K562 treated with DMSO at 1 percent for 24 hours (cell line): Measurements from ENCODE around the gene WDR33. TPM values are rescaled to one million over a fixed set of nuclear protein-coding genes. Genes with fewer than 3 reads are reported as not detected.

Source experiments
- total RNA-seq: library from RNA; unstranded; fragments of 300-600 nt; gene quantifications from 2 replicates; pipeline ENCODE4 v1.2.3, GENCODE V29; 2022; ENCODE audit warnings: low read depth; ENCODE audit not compliant: insufficient read depth

Gene WDR33
- 15.2 and 17.0 TPM in 2 replicates for total RNA-seq

GRCh38 chr2:127810619-127811396, at the start of gene WDR33:
Gene WDR33, minus strand, starts transcription at chr2:127811171. Its CDS starts 40,190 bp downstream, at chr2:127770981.

GRCh38 chr2:127701193-127701650, 109.7 kb downstream of the WDR33 start, which contains the start of gene SFT2D3:
Gene SFT2D3, plus strand, starts transcription at chr2:127701497. Its CDS starts 32 bp downstream, at chr2:127701529.

DNA sequence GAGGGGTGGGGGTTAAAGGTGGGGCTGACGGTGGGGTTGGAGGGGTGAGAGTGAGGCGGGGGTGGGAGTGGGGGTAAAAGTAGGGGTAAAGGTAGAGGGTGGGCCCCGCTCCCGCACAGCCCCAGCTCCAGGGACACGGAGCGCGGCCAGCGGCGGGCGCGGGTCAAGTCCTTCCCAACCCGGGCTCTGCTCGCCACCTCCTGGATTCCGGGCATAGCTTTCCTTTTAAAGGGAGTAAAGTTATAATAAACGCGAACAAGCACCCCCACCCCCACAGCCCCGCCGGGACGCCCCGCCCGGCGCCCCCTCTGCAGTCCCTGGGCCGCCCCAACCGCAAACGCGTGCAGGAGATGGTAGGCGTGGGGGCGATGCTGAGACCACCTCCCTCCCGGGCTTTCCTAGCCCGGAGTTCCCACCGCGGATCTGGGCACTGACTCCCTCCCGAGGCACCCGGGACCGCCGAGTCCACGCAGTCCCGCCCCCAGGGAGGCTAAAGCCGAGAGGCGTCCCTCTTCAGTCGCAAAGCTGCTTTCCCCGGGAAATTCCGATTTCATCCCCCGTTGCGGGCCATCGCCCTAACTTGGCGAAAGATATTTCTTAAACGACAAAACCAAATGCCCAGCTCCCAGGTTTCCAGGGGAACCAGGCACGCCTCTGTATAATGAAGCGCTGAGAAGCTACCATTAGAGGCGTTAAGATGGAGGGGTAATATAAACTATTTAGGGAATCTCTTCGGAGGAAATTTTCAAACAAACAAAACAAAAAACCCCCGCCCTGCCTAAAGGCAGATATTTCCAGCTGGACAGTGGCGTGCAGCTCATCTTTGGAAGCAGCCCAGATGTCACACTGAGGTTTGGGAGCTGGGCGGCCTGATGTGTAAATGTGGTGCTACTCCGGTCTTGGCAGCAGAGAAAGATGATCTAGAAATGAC, 135.4 kb downstream of the WDR33 start, which contains the start of gene LIMS2:
Gene LIMS2, minus strand, starts transcription at position 200 of the 931 bp plus-strand sequence. CDS start 506 bp downstream, outside the sequence.

Other genes starting within 250 kb of the WDR33 start
- not detected in 2 replicates for gene GPR17, start 165.0 kb downstream of the WDR33 start, total RNA-seq
- gene LIMS2, start 135.6 kb downstream of the WDR33 start, total RNA-seq, result not detected in 2 replicates
- gene SFT2D3, start 109.7 kb downstream of the WDR33 start, total RNA-seq, result 14.0 and 16.1 TPM in 2 replicates
- gene POLR2D, start 47.0 kb upstream of the WDR33 start, total RNA-seq, result 22.3 and 22.8 TPM in 2 replicates
- 6.0 and 8.0 TPM in 2 replicates for gene AMMECR1L, start 74.8 kb upstream of the WDR33 start, total RNA-seq
- gene SAP130, start 216.9 kb upstream of the WDR33 start, total RNA-seq, result 28.3 and 33.0 TPM in 2 replicates